ENCODE results near the gene CA9. TPM values are rescaled to one million over a fixed set of nuclear protein-coding genes. Genes with fewer than 3 reads are reported as not detected.
A peak's percentile ranks its signal among the peaks of the same experiment; 100 is the strongest.
"Not testable (repeated sequence)": the region's sequence is repeated elsewhere in the genome, so short reads cannot be mapped to it uniquely, and the experiment has no call there.

CA9 gene
- total RNA-seq = 0.10 TPM in 1 of 2 replicates, not detected in the other
- polyA plus RNA-seq (2012) = 0.05 TPM

GRCh38 chr9:35673132-35674024 lies at the start of gene CA9:
CA9 (plus strand) TSS chr9:35673928; CDS start chr9:35673960, 32 bp downstream.
- peak; percentile 48 for DNase-seq (ENCODE audit: low read depth)

DNA sequence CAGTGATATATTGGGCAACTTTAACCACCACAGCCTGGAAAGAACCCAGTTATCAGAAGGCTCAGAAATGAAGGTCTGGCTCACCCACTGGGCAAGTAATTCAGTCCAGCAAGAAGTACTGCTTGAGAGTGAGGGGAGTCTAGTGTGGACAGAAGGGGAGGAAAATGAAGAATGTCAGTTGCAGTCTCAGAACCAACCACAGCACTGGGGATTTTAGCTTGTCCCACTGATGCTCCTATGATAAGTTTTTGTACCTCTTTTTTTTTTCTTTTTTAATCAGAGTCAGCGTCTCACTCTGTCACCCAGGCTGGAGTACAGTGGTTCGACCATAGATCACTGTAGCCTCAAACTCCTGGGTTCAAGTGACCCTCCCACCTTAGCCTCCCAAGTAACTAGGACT lies 46.2 kb upstream of the CA9 start:
- DNase-seq (ENCODE audit: low read depth) = no peak

DNA sequence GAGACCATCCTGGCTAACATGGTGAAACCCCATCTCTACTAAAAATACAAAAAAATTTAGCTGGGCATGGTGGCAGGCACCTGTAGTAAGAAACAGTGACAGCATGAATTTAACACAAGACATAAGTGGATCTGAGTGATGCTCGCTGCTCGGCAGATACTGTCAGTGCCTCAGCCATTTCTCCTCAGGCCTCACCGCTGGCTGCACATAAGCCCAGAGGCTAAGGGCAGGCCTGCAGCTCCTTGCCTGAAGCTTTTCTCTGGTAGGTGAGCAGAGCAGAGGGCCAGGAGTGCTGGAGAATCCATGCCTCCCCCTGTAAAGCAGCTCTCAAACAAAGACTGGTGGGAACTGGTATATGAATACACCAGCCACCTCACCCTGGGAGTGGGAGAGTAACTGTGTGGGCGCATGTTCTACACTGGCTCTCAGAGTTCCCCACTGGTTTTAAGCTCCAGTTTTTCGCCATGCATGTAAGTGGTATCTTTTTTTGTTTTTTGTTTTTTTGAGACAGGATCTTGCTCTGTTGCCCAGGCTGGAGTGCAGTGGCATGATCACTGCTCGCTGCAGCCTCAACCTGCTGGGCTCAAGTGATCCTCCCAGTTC lies 45.2 kb upstream of the CA9 start:
- DNase-seq (ENCODE audit: low read depth) = no peak

DNA sequence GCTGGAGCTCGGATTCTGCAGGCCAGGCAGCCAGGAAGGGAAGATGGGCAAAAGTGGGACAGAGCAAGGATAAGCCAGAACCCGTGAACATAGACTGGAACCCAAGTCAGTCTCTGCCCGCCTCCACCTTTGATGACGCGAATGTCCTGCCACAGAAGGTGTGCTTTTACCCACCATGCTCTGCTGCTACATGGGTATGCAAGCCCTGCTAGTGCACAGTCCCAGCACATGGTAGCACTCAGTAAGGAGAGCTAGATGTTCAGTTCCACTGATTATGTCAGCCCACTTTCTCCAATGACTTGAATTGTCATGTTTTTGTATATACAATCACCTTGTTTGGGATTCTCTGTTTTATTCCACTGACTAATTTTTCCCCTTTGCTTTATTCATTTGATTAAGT lies 44.1 kb upstream of the CA9 start:
- no peak for DNase-seq (ENCODE audit: low read depth)

- no peak for DNase-seq (ENCODE audit: low read depth)
Observed at GRCh38 chr9:35635730-35636129, 38.0 kb upstream of the CA9 start.

DNA sequence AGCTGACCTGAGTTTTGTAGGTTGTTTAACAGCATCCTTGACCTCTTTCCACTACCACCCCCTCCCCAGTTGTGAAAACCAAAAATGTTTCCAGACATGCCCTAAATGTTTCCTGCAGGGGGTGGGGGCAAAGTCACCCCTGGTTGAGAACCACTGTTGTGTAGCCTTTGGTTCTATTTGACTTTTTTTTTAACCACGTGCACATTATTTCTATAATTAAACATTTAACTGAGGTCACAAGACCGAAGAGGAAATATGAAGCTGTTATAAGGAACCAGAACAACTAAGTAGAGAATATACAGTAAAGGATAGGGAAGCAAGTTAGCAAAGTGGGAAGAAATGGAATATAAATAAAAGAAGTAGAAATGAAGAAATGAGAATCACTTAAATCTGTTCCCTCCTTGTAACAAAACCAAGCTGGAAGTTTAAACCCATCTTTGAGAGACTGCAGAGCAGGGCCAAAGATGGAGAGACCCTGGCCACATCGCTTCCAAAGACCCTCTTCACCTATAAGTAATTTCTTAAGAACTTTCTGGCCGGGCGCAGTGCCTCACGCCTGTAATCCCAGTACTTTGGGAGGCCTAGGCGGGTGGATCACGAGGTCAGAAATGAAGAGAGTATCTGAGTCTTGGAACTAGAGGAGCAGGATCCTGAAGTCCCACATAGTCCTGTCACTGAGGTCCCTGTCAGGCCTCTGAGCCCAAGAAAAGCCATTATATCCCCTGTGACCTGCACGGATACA lies 37.4 kb upstream of the CA9 start:
- DNase-seq (ENCODE audit: low read depth) = no peak

GRCh38 chr9:35636877-35637246 lies 36.9 kb upstream of the CA9 start:
- not testable (repeated sequence) for DNase-seq (ENCODE audit: low read depth)

DNA sequence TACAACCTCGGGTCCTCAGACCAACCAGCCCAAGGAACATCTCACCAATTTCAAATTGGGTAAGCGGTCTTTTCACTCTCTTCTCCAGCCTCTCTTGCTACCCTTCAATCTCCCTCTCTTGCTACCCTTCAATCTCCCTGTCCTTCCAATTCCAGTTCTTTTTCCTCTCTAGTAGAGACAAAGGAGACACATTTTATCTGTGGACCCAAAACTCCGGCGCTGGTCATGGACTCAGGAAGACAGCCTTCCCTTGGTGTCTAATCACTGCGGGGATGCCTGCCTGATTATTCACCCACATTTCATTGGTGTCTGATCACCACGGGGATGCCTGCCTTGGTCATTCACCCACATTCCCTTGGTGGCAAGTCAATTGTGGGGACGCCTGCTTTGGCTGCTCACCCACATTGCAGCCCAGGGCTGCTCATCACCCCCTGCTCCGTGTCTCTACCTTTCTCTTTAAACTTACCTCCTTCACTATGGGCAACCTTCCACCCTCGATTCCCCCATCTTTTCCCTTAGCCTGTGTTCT lies 36.2 kb upstream of the CA9 start:
- not testable (repeated sequence) for DNase-seq (ENCODE audit: low read depth)

DNA sequence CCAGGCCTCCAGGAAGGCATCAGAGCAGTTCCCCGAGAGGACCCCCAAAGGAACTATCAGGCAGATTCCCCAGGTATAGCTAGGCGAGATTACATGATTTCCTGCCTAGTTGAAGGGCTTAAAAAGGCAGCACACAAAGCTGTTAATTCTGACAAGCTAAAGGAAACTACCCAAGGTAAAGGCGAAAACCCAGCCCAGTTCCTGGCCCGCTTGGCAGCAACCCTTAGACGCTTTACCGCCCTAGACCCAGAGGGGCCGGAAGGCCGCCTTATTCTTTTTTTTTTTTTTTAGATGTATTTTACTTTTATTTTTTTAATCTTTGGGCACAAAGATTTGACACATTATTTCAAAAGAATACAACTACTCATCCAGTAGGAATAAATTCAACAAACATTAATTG lies 35.0 kb upstream of the CA9 start:
- not testable (repeated sequence) for DNase-seq (ENCODE audit: low read depth)

DNA sequence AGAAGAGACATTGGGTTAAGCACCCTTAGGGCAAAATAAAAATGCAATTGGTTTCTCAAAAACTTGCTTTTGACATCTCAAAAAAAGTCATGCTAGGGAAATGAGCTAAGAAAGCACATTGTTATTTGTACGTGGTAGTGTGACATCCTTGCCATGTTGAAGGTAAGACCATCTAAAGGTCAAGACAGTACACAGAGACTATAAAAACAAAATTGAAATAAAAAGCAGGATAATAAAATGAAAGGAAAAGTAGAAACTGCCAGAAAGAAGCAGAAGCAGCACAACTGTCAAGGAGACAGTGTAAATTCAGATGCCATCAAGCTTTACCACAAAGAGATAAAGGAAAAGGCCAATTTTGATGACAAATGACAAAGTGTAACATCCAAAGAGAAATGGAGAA lies 34.5 kb upstream of the CA9 start:
- not testable (repeated sequence) for DNase-seq (ENCODE audit: low read depth)

DNA sequence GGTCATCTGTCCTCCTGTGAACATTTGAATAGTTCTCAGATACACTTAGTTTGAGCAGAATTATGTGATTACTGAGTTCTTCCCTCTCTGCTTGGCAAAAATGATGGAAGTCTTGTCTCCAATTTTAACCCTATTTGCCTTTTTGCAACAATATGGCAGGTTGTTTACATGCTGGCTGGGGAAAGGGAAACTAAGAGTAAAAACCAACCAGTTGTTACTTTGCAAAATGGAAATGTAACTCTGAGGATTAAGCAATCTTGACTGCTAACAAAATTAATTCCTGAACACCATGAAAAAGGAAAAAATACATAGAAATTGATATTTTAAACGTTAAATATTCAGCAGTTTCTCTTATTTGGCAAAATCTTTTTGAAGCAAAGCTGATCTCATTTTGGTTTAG lies 34.1 kb upstream of the CA9 start:
- no peak for DNase-seq (ENCODE audit: low read depth)

GRCh38 chr9:35640431-35640830 lies 33.3 kb upstream of the CA9 start:
- DNase-seq (ENCODE audit: low read depth) = not testable (repeated sequence)

DNA sequence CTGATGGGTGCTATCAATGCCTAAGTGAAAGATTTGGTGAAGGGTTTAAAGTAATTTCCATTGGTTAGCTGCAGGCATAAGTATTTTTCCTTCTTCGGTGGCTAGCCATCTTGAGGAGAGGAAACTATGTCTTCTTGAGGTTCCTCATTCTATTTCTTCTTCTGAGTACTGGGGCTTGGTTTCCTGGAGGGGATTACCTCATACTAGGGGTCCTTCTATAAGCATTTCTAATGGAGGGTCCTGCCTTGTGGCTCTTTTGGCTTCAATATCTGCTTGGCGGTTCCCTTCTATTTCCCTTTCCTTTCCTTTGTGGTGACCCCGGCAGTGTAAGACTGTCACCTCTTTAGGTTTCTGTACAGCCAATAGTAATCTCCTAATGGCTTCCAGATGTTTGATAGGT lies 32.2 kb upstream of the CA9 start:
- DNase-seq (ENCODE audit: low read depth) = not testable (repeated sequence)

- DNase-seq (ENCODE audit: low read depth) = peak; percentile 50
Observed at GRCh38 chr9:35643046-35643445, 30.7 kb upstream of the CA9 start.

DNA sequence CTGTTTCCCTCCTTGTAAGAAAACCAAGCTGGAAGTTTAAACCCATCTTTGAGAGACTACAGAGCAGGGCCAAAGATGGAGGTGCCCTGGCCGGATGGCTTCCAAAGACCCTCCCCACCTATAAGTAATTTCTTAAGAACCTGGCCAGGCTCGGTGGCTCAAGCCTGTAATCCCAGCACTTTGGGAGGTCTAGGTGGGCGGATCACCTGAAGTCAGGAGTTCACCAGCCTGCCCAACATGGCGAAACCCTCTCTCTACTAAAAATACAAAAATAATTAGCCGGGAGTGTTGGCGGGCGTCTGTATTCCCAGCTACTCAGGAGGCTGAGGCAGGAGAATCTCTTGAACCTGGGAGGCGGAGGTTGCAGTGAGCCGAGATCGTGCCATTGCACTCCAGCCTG lies 28.0 kb upstream of the CA9 start:
- not testable (repeated sequence) for DNase-seq (ENCODE audit: low read depth)

- no peak for DNase-seq (ENCODE audit: low read depth)
Observed at GRCh38 chr9:35646153-35646532, 27.6 kb upstream of the CA9 start.

DNA sequence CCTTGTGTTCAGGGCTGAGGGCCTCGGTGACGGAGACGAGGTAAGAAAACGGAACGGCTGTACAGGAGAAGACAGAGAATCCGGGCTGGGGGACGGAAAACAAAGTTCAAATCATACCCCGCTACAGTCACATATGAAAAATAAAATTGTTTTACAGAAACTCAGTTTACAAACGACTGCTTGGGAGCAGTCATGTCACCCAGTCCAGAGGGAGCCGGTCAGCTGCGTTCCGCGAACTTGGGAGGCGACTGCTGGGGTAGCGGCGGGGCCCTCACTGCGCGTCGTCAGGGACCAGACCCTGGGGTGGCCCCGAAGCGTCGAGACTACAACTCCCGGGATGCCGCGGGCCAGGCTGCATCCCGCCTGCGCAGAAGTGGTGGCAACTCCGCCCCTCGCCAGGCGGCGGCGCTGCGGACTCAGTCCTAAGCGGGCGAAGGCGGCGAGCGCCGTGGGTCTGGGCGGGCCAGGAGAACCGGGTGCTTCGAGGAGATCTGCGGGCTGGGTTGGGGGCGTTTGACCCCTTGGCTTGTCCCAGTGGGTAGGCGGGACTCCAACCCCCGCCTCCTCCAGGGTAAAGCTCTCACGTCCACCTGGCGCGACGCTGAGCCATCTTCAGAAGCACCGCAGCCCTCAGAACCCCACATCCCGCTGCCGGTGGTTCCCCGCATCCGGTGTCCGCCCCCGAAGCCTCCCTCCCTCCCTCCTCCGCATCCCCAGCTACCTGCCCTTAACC lies 27.0 kb upstream of the CA9 start:
- DNase-seq (ENCODE audit: low read depth) = peak; percentile 91

GRCh38 chr9:35649431-35650340 lies 24.0 kb upstream of the CA9 start:
- DNase-seq (ENCODE audit: low read depth) = no peak

- DNase-seq (ENCODE audit: low read depth) = no peak
Observed at GRCh38 chr9:35650341-35651158, 23.2 kb upstream of the CA9 start, which contains the start of gene SIT1. SIT1 (minus strand) TSS chr9:35650931; CDS start chr9:35650853, 78 bp downstream.
